ENCODE measurements around the gene LRMDA.

LRMDA gene

DNA sequence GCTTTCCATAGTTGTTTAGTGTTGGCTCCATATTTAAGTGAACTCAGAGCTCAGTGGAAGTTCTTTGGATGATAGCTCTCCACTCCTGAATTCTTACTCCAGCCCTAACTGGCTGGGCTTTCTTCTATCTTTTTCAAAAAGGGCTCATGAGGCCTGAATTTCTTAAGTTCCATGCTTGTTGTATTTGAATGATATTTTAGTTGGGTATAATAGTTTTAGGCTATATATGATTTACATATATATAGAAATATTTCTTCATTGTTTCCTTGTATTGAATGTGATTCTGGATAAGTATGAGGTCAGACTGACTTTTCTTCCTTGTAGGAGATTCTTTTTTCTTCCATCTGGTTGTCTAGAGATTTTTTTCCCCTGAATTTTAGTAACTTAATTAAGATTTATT is 843.5 kb downstream of the LRMDA start:
- DNase-seq (ENCODE audit: low read depth), result no peak

DNA sequence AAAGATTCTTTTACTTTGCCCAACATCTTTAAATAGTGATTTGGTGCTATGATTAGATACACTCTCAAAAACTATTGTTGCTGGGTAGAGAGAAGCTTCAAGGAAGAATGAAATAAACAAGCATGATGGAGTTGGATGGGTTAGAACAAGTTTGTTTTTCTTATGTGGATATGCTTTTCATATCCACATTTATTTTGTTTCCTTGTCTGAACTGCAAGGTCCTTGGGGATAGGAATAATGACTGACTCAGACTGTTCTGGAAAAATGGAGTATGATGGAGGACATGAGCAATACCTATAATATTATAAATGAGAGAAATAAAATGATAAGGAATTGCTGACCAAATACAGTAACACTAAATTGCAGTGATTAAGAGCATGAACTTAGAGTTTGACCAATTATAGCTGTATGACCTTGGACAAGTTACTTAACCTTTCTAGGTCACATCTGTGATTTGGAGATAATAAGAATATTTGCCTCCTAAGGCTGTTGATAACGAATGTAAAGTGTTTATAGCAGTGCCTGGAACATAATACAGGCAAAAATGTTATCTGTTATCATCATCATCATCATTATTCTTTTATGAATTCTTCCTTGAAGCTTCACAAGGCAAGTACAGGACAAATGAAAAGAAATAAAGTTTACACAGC is 847.5 kb downstream of the LRMDA start:
- no peak for DNase-seq (ENCODE audit: low read depth)

DNA sequence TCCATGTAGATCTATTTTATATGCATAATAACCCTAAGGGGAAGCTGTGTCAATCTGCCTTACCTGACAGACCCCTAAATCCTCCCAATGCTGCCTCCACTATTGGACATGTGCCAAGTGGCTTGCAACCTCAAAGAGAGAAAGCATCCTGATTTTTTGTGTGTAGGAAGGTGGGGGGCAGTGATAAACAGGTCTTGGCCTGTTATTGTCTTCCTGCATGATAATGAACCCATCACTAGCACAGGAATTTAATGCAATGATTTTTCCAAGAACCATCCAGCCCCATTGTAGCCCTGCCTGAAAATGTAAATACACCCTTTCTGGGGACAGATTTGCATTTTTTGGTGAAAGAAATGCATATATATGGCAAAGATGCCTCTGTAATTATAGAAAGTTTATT is 850.2 kb downstream of the LRMDA start:
- no peak for DNase-seq (ENCODE audit: low read depth)

DNA sequence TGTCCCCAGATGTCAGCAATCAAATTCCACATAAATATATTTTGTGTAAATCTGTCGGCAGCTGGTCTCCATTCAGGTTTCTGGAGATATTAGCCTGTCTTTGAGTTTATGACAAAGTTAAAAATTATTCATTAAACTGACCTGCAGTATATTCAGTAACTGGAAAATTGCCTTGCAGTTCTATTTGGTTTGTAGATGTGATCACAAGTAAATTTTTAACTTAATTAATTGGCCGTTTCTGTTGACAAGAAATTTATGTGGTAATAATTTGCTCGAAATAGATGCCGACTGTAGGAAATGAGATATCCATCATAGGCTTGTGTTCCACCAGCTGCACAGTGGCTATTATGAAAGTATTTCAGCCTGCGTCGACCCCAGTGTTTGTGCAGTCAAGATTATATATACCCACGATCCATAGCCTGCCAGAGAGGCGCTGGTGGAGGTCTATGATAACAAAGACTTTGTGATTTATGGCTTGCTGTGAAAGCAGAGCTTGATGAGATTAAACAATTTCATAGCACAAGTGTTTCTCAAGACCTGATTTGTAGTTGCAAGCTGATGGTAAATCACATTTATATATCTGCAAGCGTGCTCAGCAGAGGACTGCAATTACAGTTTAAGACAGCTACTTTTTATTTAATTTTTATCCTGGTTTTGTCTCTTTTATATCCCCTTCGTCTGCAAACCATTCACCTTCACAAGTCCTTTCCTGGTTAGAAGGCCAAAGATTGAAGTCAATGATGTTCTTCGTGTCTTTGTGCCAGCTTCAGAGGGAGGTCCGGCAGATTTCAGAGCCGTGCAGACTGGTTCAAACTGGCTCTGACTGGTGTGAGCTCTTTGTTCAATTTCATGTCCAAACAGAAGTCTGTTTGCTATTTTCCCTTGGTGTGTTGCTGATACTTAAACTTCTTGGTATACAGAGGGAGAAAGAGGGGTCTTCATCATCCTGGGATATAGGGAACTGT is 850.9 kb downstream of the LRMDA start:
- no peak for DNase-seq (ENCODE audit: low read depth)

DNA sequence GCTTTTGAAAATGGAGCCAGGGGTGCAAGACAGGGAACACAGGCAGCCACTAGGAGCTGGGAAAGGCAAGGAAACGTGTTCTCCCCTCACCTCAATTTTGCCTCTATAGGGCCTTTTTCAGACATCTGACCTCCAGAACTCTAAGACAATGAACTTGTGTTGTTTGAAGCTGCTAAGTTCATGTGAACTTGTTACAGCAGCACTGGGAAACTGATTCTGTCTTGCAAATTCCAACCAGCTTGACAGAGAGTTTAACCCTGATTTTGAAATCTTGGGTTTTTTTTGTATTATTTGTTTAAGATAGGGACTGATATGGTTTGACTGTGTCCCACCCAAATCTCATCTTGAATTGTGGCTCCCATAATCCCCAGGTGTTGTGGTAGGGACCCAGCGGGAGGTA is 852.9 kb downstream of the LRMDA start:
- no peak for DNase-seq (ENCODE audit: low read depth)

DNA sequence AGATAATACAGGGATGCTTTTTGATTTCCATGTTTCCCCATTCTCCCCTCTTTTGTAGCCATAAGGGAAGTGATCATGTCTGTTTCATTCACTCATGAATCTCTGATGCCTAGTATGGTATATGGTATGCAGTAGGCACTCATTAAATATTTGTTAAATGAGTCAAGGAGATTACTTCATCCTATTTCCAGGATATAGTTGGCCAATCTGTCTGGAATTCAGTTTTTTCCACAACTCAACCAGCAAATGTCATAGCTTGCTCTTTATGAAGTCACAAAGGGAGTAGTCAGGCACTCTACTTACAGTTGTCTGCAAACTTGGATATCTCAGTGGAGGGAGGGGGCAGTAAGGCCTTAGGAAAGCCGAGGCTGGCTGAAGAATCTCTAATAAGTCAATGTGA is 853.6 kb downstream of the LRMDA start:
- DNase-seq (ENCODE audit: low read depth), result no peak

DNA sequence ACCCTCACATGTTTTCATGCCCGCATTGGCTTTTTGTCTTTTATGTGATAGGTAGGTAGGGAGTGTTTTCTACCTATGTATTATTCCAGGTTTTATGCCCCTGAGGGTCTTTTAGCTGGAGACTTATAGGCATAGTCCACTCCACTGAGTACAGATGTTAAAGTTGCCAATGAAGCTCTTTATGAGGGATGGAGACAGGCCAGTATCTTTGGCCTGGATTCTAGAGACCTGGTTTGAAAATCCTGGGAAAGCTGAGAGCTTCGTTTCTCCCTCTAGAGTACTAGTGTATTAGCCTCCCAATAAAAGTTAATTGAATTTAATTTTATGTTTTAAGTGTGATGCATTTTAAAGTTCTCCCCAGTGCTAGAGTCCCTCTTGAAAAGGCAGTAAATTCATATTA is 854.1 kb downstream of the LRMDA start:
- DNase-seq (ENCODE audit: low read depth), result no peak

DNA sequence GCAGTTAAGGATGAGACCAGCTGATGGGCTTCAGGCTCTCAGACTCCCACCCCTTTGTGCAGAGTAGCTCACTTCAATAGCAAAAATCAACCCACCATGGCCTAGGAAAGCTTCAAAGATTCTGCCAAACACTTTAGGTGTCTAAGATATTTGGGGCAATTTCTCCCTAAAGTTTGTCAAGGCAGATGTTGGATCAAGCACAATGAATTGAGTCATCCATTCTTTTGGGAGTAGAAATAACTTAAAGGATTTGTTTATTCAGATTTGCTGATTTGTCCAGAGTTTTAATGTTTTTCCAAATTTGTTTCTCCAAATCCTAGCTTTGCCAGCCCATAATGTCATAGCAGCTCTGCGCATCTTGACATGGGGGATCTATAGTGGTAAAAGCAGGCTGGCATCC is 855.1 kb downstream of the LRMDA start:
- DNase-seq (ENCODE audit: low read depth), result no peak

DNA sequence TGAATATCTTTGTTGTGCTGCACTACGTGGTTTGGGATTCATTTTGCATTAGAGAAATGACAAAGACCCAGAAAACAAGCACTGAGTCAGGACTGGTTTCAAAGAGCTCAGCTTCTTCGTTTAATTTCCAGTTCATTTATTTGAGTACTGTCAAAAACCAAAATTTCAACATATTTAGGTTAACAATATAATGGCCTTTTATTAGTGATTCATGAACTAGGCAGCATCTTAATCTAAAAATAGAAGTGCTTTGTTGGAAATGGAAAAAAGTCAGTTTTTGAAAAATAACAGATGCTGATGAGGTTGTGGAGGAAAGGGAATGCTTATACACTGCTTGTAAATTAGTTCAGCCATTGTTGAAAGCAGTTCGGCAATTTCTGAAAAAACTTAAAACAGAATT is 856.4 kb downstream of the LRMDA start:
- DNase-seq (ENCODE audit: low read depth), result no peak

DNA sequence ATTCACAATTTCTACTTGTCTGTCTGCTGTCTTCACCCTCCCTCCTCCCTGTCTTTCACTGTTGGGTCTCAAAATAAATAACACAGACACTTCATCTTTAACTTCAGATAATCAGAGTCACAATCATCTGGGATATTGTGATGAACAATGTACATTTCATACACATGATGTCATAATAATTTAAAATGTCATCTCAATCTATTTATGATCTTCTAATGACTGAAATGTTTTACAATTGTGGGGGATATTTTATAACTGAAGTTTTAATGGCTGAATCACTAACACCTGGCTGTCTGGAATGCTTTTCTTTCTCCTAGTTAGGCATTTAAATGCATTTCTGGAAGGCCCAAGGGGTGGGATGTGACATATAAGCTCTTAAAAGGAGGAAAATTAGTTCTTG is 859.8 kb downstream of the LRMDA start:
- no peak for DNase-seq (ENCODE audit: low read depth)

DNA sequence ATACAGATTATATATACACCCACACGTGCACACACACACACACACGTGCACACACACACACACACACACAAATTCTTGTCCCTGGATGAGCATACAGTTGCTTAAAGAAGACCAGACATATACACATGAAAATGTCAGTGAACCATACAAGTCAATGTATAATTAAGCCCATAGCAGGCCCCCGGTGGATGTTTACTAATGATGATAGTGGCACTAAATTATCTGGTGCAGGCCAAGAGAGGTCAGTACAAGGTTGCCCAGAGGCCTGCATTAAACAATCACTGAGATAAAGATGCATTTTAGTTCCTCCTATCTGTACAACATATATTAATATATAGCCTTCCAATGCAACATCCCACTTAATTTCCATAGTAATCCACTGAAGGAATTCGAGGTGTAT is 860.5 kb downstream of the LRMDA start:
- DNase-seq (ENCODE audit: low read depth), result no peak

DNA sequence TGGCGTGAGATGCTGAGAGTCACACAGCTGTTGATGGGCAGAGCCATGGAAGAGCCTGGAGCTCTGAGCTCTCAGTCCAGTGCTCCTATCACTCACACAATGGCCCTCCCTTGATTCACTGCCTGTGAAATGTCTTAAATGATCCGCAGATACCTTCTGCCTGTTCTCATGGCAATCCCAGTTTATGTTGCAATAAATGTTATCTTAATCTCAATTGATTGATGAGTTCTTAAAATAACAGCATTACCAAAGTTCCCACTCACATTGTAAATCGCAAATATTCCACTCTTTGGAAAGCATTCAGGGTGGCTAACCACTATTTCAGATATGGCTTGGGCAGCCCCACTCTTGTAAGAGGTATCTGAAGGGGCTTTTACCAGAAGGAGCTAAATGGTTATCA is 865.5 kb downstream of the LRMDA start:
- DNase-seq (ENCODE audit: low read depth), result no peak

DNA sequence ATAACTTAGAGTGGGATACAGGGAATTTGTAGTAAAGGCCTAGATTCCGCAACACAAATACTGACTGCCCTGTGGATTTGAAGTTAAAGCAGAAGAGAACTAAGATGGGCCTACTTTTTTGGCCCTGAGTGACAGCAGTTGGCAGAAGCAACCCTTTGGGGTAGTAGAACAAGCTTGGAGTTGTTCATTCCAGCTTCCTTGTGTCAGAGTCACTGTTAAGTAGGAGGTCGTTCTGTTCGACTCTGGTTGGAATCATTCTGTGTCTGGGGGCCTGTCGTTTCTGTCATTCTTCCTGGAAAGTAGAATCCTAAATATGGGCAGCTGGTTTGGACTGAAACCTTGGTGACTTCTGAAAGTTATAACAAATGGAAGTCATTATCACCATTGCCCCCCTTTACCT is 865.9 kb downstream of the LRMDA start:
- DNase-seq (ENCODE audit: low read depth), result no peak

DNA sequence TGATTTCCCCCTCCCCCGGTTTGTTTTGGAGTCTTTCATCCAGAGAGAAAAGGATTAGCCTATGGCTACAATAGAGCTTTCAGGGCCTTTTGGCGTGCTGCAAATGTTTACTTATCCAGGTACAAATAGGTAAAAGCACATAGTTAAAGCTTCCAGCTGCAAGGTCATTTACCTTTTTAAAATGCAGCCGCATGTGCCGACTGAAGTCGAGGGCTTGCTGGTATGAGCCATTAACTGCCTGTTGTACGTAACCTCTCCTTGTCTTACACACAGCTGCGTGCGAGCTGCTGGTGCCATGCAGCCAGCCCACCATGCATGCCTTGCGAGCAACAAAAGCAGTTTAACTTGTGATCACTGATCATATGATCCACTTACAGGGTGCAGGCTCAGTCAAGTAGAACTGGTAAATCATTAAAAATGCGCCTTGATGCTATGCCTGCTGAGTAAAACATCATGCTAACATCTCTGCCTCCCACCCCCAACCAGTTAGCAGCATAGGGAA is 866.4 kb downstream of the LRMDA start:
- DNase-seq (ENCODE audit: low read depth), result no peak

DNA sequence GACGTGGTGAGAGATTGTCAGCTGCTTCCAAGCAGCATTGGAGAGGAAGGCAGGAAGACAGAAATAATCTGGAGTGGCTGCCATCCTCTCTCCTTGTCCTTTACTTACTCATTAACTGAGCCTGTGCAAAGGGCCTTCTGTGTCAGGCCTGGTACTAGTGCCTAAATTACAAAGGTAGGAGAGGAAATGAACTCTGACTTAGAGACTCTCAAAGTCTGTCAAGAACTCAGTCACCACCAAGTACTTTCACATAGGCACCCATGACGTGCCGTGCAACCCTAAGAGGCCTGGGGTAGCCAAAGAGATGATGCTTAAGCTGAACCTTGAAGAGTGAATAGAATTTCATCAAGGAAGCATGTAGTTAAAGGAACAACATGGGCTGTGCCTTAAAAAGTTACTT is 866.9 kb downstream of the LRMDA start:
- no peak for DNase-seq (ENCODE audit: low read depth)

DNA sequence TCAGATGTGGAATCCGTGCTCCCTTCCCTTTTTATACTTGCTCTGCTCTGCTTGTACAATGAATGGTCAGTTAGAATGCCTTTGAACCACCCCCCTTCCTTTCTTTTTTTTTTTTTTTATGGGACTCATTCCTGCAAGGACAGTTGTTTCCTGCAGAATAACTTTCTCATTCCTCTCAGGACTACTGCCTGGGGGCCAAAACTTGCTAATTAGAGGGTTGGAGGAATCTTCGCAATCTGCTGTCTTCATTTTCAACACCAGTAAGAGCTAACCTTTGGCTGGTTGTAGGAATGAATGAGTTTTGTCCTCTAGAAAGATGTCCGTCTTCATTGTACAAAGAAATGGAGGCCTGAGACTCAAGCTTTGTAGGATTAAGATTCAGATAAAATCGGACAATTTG is 868.1 kb downstream of the LRMDA start:
- DNase-seq (ENCODE audit: low read depth), result no peak

DNA sequence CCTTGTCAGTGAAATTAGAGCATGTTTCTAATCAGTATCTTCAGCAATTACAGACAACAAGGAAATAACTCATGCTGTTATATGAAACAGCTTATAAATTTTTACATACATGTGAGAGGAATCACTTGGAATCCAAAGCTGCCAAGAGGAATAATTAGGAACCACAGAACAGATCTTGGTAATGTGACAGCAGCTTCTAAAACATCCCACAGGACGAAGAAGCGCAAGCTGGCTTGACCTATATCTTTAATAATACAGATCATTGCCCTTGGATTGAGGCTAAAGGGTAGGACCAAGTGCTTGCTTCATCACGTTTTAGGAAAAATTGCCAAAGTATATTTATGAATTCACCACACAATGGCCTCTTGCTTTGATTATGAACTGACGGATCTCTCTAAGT is 869.8 kb downstream of the LRMDA start:
- no peak for DNase-seq (ENCODE audit: low read depth)

DNA sequence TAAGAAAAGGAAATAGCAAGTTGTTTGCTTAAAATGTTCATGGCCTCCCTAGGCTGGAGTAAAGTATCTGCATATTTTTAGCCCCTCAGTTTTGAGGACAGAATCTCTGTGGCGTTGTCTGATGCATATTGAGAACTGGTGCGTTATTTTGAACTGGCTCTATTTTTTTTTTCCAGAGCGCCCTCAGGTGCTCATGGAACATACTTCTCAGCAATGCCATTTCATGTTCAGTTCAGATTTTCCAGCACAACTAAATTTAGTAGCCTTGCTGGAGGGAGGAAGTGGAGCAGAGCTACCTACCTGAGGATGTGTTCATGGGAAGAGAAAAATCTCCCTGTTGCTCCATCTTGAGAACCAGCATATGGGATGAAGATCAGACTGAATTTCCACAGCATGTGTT is 870.5 kb downstream of the LRMDA start:
- no peak for DNase-seq (ENCODE audit: low read depth)

DNA sequence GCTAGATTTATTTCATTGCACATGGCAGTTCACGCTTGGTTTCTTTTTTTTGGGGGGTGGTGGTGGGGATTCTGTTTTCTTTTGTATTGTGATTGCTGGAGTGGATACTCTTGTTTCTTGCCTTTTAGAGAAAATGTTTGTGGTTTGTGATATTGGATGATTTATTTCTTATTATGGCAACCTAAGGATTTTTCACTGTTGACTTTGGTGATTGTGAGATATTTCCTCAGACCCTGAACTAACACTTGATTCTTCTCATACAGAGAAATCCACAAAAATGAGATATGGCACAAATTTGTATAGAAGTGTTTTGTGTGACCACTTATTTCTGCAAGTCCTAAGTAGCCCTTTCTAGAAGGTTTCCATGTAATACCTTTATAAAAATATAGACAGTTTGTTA is 871.1 kb downstream of the LRMDA start:
- no peak for DNase-seq (ENCODE audit: low read depth)

DNA sequence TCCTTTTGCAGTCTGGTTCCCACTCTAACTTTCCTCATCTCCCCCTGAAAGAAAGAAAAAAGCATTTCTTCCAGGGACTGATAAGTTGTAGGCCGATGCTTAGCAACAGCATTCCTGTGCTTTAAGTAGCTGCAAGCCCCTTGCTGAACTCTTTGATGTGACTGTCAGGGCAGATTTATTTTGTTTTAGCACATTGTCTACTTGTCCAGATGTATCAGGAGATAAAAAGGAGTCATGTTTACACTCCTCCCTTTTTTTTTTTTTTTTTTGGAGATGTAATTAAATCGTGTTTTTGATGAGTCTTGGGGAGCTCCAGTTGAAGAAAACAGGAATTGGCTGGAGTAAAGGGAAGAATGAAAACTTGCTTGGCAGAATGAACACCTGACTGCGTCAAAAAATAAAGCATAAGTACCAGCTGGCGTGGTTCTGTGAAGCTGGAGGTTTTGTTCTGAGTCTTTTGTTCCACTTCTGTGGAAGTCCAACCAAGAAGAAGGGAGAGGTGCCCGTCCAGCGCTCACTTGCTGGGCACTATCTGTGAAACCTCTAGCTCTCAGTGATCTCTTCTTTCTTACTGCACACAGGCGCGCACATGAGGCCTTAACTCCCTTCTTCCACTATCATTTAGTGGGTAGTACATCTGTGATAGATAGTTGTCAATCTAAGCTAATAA is 871.7 kb downstream of the LRMDA start:
- DNase-seq (ENCODE audit: low read depth), result no peak

DNA sequence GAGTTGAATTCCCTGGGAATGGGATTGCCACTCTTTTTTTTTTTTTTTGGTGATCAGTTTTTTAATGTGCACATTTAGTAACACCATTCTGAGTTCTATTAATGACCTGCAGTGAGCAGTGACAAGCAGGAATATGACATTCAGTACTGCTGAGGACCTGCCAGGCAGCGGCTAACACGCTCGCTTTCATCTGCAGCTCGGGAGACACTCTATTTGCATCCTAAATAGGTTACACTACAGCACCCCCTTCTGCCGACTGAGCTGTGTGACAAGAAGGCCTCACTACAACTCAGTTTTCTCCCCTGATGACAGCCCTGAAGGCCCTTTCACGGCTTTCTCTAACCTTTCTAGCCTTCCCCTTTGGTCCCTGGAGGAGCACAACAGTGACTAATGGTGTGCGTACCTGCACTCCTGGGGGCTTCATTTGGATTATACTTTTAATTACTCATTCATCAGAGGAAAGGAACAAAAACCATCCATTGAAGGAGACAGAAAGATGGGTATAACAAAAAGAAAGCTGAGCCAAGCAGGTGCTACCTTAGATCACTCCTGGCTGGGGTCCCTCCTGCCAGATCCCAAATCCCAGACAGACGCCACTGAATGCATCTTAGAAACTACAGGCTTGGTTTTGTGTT is 872.4 kb downstream of the LRMDA start:
- no peak for DNase-seq (ENCODE audit: low read depth)

DNA sequence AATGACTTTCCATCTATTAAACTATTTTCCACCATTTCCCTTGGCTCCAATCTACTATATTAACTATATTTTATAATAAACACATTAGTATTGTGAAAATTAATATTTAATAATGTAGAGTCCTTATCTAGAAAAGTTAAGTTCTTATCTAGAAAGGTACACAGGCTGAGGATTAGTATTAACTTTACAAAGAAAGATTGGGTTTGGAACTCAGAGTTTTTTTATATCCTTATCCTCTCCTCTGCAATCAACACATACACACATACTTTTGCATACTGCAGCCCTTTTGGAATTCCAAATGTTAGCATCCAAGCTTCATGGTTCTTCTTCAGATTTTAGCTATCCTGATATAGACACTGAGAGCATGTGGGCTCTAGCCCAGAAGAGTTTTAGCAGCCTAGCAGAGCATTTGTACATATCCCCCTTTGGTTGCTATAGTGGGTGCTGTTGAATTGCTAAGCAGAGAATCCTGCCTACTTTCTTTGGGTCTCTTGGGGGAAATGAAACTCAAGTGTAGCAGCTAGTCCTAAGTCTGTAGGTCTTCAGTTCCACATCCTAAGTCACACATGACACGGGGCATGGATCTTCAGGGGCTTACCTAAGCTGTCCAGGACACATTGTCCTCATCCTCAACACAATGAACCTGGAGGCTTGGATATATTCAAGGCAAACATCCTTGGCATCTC is 874.6 kb downstream of the LRMDA start:
- no peak for DNase-seq (ENCODE audit: low read depth)
